Measurements from ENCODE around the gene PAQR8. TPM values are rescaled to one million over a fixed set of nuclear protein-coding genes. Genes with fewer than 3 reads are reported as not detected.

Gene PAQR8
- total RNA-seq, 2 experiments from 2014 or later: 23.0 to 25.7 TPM

DNA sequence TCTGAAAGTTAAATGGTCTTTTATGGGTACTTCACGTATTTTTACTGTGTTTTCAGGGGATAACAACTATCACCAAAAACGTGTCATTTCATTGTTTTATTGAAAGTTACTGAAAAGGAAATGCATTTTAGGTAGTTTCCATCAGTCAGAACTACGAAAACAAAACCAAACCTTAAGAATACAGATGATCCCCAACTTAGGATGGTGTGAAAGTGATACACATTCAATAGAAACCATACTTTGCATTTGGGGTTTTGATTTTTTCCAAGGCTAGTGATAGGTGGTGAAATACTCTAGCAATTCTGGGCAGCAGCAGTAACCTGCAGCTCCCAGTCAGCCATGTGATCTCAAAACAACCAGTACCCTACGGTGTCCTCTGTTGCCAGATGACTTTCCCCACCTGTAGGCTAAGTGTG, 32.3 kb downstream of the PAQR8 start:
- Mint-ChIP-seq H3K27me3 (ENCODE audit: low read depth) (no peaks in the 10 kb centered on the region), H3K9me3 (ENCODE audit: insufficient read depth) (no peaks in the 10 kb centered on the region), H3K4me1 (ENCODE audit: low read depth) (peaks cover 95% of the 10 kb centered on the region), H3K4me3 (peak overlapping the region; percentile 27), H3K27ac (peak overlapping the region; percentile 78), H3K36me3 (ENCODE audit: low read depth) (peaks cover 26% of the 10 kb centered on the region)
- ChIA-PET CTCF (interaction anchor here (1.2 to 1.5 kb wide), 2 partner anchors 42 to 108 kb away, joined by 3 to 8 read pairs; no protein-coding TSS in a partner anchor), POLR2A (interaction anchor here (1.2 kb wide), 2 partner anchors 91 to 109 kb away, joined by 3 read pairs; no protein-coding TSS in a partner anchor)
- peak; percentile 37 for ATAC-seq
- DNase-seq: peak; percentile 46

DNA sequence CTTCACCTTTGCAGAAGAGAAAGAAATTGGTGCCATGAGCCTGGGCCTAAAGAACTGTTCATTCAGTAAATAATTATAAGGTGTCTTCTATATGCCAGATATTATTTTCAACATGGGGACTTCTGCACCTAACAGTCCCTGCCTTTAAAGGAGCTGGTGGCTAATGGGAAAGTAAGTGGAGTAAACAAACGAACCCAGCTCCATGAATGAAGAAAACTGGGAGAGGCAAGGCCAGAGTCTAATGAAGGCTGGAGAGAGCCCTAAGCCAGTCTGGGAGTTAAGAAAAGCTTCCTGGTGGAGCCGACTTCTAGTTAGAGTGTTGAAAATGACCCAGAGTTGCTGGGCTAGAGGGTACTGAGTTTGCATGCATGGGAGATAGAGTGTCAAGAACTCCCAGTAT, 34.0 kb downstream of the PAQR8 start:
- H3K9me3 Mint-ChIP-seq (ENCODE audit: insufficient read depth): no peaks in the 10 kb centered on the region
- POLR2A ChIA-PET: interaction anchor here (0.6 to 0.8 kb wide), 2 partner anchors 34 to 110 kb away, joined by 3 read pairs; partner anchors contain the start of gene PAQR8
- no peak for DNase-seq
- peaks cover 26% of the 10 kb centered on the region for H3K36me3 Mint-ChIP-seq (ENCODE audit: low read depth)
- CTCF ChIA-PET: interaction anchor here (1.0 to 11.1 kb wide), 3 partner anchors 34 to 109 kb away, joined by 3 to 305 read pairs (median 6); partner anchors contain the start of genes MCM3 and PAQR8
- ATAC-seq: no peak
- no peak overlapping the region for H3K4me3 Mint-ChIP-seq
- no peaks in the 10 kb centered on the region for H3K27me3 Mint-ChIP-seq (ENCODE audit: low read depth)
- H3K27ac Mint-ChIP-seq: peak overlapping the region; percentile 91
- H3K4me1 Mint-ChIP-seq (ENCODE audit: low read depth): peaks cover 94% of the 10 kb centered on the region

DNA sequence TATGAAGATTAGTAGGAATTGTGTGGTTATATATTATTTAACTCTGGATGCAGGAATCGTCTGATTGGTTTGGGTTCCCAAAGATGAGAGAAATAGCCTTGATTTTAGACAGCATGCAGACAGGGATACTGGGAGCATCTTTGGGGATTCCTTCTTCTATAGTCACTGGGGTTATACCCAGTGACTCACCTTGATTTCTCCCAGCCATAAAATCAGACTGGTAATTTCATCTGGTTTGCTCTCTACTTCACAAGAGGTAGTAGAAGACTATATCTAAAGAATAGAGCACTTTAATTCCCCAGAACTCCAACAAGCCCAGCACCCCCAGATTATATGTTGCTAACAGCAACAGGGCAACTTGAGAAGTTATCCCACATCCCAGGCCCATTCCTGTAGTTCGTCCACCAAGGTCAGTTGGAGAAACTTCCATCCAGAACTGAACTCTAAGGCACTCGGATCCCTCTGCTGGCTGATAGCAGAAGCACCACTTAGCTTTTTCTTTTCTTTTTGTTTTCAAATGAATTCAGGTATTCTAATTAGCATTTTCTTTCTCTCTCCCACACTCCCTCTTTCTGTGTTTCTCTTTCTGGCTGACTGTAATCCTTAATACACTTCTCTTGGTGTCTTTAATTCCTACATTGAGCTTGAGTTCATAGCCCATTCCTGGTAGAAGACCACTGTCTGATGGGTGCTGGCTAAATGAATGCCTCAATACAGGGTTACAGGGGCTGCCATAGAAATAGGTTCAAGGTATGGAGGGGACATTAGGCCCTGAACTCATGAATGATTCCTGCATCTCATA, 37.8 kb downstream of the PAQR8 start:
- Mint-ChIP-seq H3K4me1 (ENCODE audit: low read depth) (peaks cover 60% of the 10 kb centered on the region), H3K4me3 (no peak overlapping the region), H3K9me3 (ENCODE audit: insufficient read depth) (no peaks in the 10 kb centered on the region), H3K36me3 (ENCODE audit: low read depth) (peaks cover 38% of the 10 kb centered on the region), H3K27ac (peak overlapping the region; percentile 91), H3K27me3 (ENCODE audit: low read depth) (no peaks in the 10 kb centered on the region)
- POLR2A ChIA-PET: interaction anchor here (1.0 to 2.4 kb wide), 5 partner anchors 10 to 136 kb away, joined by 3 to 10 read pairs (median 4); partner anchors contain the start of genes MCM3 and PAQR8
- ATAC-seq (peak; percentile 25), DNase-seq (peak; percentile 61)
- CTCF ChIA-PET: interaction anchor here (0.6 to 12.8 kb wide), 28 partner anchors 9 to 264 kb away, joined by 3 to 305 read pairs (median 6); partner anchors contain the start of genes EFHC1, MCM3 and PAQR8

DNA sequence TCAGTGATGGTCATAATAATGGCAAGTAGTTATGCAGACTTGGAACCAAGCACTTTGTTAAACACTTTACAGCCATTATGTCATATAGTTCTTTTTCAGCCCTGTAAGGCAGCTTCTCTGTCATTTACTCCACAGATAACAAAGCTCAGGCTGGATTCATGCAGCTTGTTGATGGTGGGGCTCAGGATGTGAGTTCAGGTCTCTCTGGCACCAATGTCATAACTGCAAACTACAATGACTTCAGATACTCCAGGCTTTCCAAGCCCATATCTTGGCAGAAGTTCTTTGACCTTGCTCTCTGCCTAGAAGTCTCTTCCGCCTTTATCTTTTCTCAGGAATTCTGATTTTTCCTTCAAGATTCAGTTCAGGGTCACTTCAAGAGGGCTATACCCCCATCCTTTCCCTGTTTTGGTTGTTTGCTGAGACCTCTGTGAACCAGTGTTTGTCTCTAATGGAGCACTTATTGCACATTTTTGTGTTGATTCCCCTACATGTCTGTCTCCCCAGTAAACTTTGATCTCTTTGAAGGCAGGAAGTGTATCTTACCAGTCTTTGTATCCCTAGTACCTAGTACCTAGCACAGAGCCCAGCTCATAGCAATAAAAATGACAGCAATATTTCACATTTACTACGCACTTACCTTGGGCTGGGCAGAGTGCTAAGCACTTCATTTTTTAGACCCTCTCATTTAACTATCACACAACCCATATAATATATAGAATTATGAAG, 38.5 kb downstream of the PAQR8 start:
- ChIA-PET CTCF (interaction anchor here (0.6 to 12.8 kb wide), 29 partner anchors 8 to 263 kb away, joined by 3 to 305 read pairs (median 6); partner anchors contain the start of genes EFHC1, MCM3 and PAQR8), POLR2A (interaction anchor here (1.0 to 2.4 kb wide), 5 partner anchors 11 to 137 kb away, joined by 3 to 10 read pairs (median 4); partner anchors contain the start of genes MCM3 and PAQR8)
- DNase-seq: no peak
- ATAC-seq: no peak
- Mint-ChIP-seq H3K4me3 (no peak overlapping the region), H3K4me1 (ENCODE audit: low read depth) (peaks cover 55% of the 10 kb centered on the region), H3K27me3 (ENCODE audit: low read depth) (no peaks in the 10 kb centered on the region), H3K9me3 (ENCODE audit: insufficient read depth) (no peaks in the 10 kb centered on the region), H3K36me3 (ENCODE audit: low read depth) (peaks cover 41% of the 10 kb centered on the region), H3K27ac (no peak overlapping the region)

DNA sequence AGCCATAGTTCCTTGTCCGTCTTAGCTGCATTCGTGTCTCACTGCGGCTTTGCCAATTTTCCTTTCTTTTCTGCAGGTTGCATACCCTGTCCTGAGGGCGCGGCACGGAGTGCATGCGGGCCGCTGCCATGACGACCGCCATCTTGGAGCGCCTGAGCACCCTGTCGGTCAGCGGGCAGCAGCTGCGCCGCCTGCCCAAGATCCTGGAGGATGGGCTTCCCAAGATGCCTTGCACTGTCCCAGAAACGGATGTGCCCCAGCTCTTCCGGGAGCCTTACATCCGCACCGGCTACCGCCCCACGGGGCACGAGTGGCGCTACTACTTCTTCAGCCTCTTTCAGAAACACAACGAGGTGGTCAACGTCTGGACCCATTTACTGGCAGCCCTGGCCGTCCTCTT, 41.1 kb downstream of the PAQR8 start:
- Mint-ChIP-seq H3K9me3 (ENCODE audit: insufficient read depth) (no peaks in the 10 kb centered on the region), H3K27ac (no peak overlapping the region), H3K4me3 (no peak overlapping the region), H3K27me3 (ENCODE audit: low read depth) (no peaks in the 10 kb centered on the region), H3K4me1 (ENCODE audit: low read depth) (peaks cover 30% of the 10 kb centered on the region), H3K36me3 (ENCODE audit: low read depth) (peaks cover 28% of the 10 kb centered on the region)
- CTCF ChIA-PET: interaction anchor here (2.7 to 12.8 kb wide), 5 partner anchors 15 to 260 kb away, joined by 9 to 305 read pairs (median 79); partner anchors contain the start of genes EFHC1, MCM3 and PAQR8
- ATAC-seq: no peak
- POLR2A ChIA-PET: no interaction called here
- no peak for DNase-seq

DNA sequence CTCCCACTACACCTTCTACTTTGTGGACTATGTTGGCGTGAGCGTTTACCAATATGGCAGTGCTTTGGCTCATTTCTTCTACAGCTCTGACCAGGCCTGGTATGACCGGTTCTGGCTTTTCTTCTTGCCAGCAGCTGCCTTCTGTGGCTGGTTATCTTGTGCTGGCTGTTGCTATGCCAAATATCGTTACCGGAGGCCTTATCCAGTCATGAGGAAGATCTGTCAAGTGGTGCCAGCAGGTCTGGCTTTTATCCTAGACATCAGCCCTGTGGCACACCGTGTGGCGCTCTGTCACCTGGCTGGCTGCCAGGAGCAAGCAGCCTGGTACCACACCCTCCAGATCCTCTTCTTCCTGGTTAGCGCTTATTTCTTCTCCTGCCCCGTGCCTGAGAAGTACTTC, 41.7 kb downstream of the PAQR8 start:
- POLR2A ChIA-PET: no interaction called here
- ATAC-seq (no peak), DNase-seq (no peak)
- CTCF ChIA-PET: interaction anchor here (2.7 to 12.8 kb wide), 4 partner anchors 15 to 259 kb away, joined by 9 to 305 read pairs (median 111); partner anchors contain the start of genes EFHC1 and MCM3
- Mint-ChIP-seq H3K4me1 (ENCODE audit: low read depth) (peaks cover 24% of the 10 kb centered on the region), H3K4me3 (no peak overlapping the region), H3K36me3 (ENCODE audit: low read depth) (peaks cover 30% of the 10 kb centered on the region), H3K27me3 (ENCODE audit: low read depth) (no peaks in the 10 kb centered on the region), H3K27ac (no peak overlapping the region), H3K9me3 (ENCODE audit: insufficient read depth) (no peaks in the 10 kb centered on the region)

DNA sequence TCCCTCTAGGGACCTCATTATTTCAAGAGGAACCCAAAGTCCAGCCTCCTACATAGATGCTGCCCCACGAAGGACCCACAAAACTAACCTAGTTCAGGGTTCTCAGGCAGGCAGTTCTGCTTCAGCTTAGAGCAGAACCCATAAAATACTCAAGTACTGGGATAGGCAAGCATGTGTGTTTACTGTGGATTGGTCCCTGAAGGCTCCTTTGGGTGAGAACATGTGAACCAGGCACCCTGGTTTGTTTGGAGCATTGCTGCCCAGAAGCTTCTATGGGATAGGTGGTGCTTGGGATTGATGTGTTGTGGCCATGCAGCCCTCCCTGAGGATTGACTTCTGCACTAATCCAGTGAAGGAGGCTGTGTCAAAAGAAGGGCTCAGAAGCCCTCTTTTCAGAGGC, 43.3 kb downstream of the PAQR8 start:
- POLR2A ChIA-PET: no interaction called here
- H3K27ac Mint-ChIP-seq: no peak overlapping the region
- CTCF ChIA-PET: interaction anchor here (1.0 to 12.8 kb wide), 7 partner anchors 13 to 258 kb away, joined by 3 to 305 read pairs (median 9); partner anchors contain the start of genes EFHC1, MCM3 and PAQR8
- no peaks in the 10 kb centered on the region for H3K27me3 Mint-ChIP-seq (ENCODE audit: low read depth)
- no peak for ATAC-seq
- no peak for DNase-seq
- no peak overlapping the region for H3K4me3 Mint-ChIP-seq
- peaks cover 10% of the 10 kb centered on the region for H3K4me1 Mint-ChIP-seq (ENCODE audit: low read depth)
- peaks cover 32% of the 10 kb centered on the region for H3K36me3 Mint-ChIP-seq (ENCODE audit: low read depth)
- H3K9me3 Mint-ChIP-seq (ENCODE audit: insufficient read depth): no peaks in the 10 kb centered on the region

DNA sequence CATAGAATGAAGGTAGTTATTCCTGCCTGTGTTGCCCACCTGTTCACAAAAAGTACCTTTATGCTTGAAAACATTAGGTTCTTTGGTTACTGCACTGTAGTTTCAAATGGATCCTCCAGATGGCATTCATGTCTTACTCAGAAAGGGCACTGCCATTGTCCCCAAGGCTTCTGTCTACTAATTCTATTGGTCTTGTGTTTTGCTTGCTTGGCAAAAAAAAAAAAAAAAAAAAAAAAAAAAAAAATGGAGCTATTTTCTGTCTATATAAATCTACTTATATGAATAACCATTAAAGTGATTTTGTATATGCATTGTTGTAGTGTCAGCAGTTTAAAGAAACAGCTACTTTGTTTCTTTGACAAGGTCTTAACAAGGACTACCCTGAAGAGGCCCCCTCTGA, 45.5 kb downstream of the PAQR8 start:
- H3K9me3 Mint-ChIP-seq (ENCODE audit: insufficient read depth): no peaks in the 10 kb centered on the region
- peaks cover 2% of the 10 kb centered on the region for H3K4me1 Mint-ChIP-seq (ENCODE audit: low read depth)
- ChIA-PET CTCF (interaction anchor here (0.8 to 12.8 kb wide), 12 partner anchors 8 to 258 kb away, joined by 3 to 143 read pairs (median 6); partner anchors contain the start of gene MCM3), POLR2A (no interaction called here)
- H3K36me3 Mint-ChIP-seq (ENCODE audit: low read depth): peaks cover 32% of the 10 kb centered on the region
- peak; percentile 34 for DNase-seq
- ATAC-seq: peak; percentile 79
- H3K27me3 Mint-ChIP-seq (ENCODE audit: low read depth): no peaks in the 10 kb centered on the region
- H3K27ac Mint-ChIP-seq: no peak overlapping the region
- H3K4me3 Mint-ChIP-seq: no peak overlapping the region

DNA sequence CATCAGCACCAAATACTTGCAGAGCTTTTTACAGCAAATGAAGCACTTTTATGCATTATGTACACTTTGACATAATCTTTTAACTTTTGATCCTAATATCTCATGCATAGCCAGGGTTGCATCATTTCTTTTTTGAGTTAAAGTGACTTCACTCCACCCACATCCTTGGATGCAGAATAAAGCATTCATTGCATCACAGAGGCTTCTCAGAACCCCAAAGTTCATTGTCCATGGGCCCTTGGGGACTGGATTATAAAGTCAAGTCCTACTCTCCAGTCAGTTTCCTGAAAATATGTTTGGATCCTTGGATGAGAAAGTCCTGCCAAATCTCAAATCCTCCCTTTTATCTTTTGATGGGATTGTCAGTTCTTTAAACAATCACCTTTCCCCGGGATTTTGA, 47.5 kb downstream of the PAQR8 start:
- CTCF ChIA-PET: interaction anchor here (1.7 to 12.8 kb wide), 3 partner anchors 9 to 21 kb away, joined by 5 to 143 read pairs (median 12); no protein-coding TSS in a partner anchor
- ATAC-seq (no peak), DNase-seq (no peak)
- Mint-ChIP-seq H3K4me1 (ENCODE audit: low read depth) (peaks cover 2% of the 10 kb centered on the region), H3K27me3 (ENCODE audit: low read depth) (no peaks in the 10 kb centered on the region), H3K4me3 (no peak overlapping the region), H3K27ac (no peak overlapping the region), H3K36me3 (ENCODE audit: low read depth) (peaks cover 15% of the 10 kb centered on the region), H3K9me3 (ENCODE audit: insufficient read depth) (no peaks in the 10 kb centered on the region)
- POLR2A ChIA-PET: no interaction called here

DNA sequence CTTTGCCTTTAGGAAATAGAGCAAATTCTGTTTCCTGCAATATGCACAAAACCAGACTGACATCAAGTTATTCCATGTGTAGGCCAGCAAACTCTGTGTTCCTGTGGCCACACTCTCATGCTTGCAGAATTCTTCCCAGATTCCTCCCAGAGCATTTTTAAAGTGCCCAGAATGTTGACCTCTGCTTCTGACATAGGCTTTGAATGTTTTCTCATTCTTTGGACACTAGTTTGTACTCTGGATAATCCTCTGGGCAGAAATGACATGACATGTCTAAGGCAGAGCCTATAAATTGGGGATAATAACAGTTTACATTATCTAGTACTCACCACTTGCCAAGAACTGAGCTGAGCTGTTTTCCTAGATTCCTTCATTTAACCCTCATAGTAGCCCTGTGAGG, 49.0 kb downstream of the PAQR8 start:
- no peak overlapping the region for H3K4me3 Mint-ChIP-seq
- DNase-seq (no peak), ATAC-seq (no peak)
- H3K4me1 Mint-ChIP-seq (ENCODE audit: low read depth): peaks cover 13% of the 10 kb centered on the region
- POLR2A ChIA-PET: no interaction called here
- no peak overlapping the region for H3K27ac Mint-ChIP-seq
- no peaks in the 10 kb centered on the region for H3K27me3 Mint-ChIP-seq (ENCODE audit: low read depth)
- CTCF ChIA-PET: interaction anchor here (0.8 kb wide), 2 partner anchors 11 to 128 kb away, joined by 3 read pairs; no protein-coding TSS in a partner anchor
- no peaks in the 10 kb centered on the region for H3K9me3 Mint-ChIP-seq (ENCODE audit: insufficient read depth)
- H3K36me3 Mint-ChIP-seq (ENCODE audit: low read depth): peaks cover 7% of the 10 kb centered on the region

DNA sequence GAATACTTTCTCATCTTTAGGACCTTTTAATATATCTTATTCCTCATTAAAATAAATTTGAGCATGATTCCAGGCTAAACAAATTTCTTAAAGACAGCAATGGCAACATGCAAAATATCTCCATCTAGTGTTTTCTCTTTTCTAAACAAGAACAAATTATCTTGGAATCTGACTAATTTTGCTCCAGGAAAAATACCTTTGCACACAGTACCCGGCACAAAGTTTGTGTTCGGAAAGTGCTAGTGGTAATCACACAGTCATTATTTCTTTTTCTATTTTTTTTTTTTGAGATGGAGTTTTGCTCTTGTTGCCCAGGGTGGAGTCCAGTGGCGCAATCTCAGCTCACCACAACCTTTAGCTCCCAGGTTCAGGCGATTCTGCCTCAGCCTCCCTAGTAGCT, 50.0 kb downstream of the PAQR8 start:
- Mint-ChIP-seq H3K27ac (no peak overlapping the region), H3K27me3 (ENCODE audit: low read depth) (no peaks in the 10 kb centered on the region), H3K4me3 (no peak overlapping the region), H3K9me3 (ENCODE audit: insufficient read depth) (no peaks in the 10 kb centered on the region), H3K36me3 (ENCODE audit: low read depth) (peaks cover 4% of the 10 kb centered on the region), H3K4me1 (ENCODE audit: low read depth) (peaks cover 21% of the 10 kb centered on the region)
- DNase-seq (no peak), ATAC-seq (no peak)
- POLR2A ChIA-PET: no interaction called here
- CTCF ChIA-PET: interaction anchor here (2.3 kb wide), 1 partner anchor 12 kb away, joined by 10 read pairs; no protein-coding TSS in a partner anchor

Data from activated CD8-positive, alpha-beta T cell treated with anti-CD3 and anti-CD28 coated beads, Interleukin-2, amount 10 ng/mL, durations not matched to agents 7 days and 5 days (primary cell).